Esophagus muscularis mucosa (tissue), 4 donors: ENCODE data around the gene TPGS1. TPM values are rescaled to one million over a fixed set of nuclear protein-coding genes. Genes with fewer than 3 reads are reported as not detected.

Experiments used
- DNase-seq: peaks from one replicate; pipeline ENCODE4 v3.0.0-alpha.2; 2017; ENCODE audit errors: extremely low spot score
- H3K27ac ChIP-seq, 4 donors: fragments of 200-600 bp; sonication (generic); replicated peaks in 1 of 4; 1 replicate in 3 of 4; 2 replicates in 1 of 4; pipeline ENCODE4 v1.5.1; 2016 to 2019; ENCODE audit warnings: mild to moderate bottlenecking in 1 of 4
- H3K27me3 ChIP-seq, 4 donors: fragments of 200-600 bp; sonication (generic); one replicate each; pipeline versions ENCODE4 v1.5.1 to v1.6.0; 2016 to 2019
- H3K36me3 ChIP-seq, 4 donors: fragments of 200-600 bp; sonication (generic); one replicate each; pipeline ENCODE4 v1.5.1; 2016 to 2019
- H3K4me1 ChIP-seq, 4 donors: fragments of 200-600 bp; sonication (generic); one replicate each; pipeline ENCODE4 v1.5.1; 2016 to 2019
- H3K4me3 ChIP-seq, 4 donors: fragments of 200-600 bp; sonication (generic); 1 replicate in 2 of 4; 2 replicates in 2 of 4; pipeline ENCODE4 v1.5.1; 2016 to 2019; ENCODE audit warnings: mild to moderate bottlenecking in 4 of 4, moderate library complexity in 1 of 4
- H3K9me3 ChIP-seq, 4 donors: fragments of 200-600 bp; sonication (generic); 1 replicate in 3 of 4; 2 replicates in 1 of 4; pipeline ENCODE4 v1.5.1; 2016 to 2019
- CTCF ChIP-seq, 3 experiments: fragments of 200-600 bp in 2 of 3; fragments of 450-650 bp in 1 of 3; sonication (generic) in 2 of 3; IDR thresholded peaks; one replicate each; pipeline ENCODE4 v1.5.1; 2017 to 2019; ENCODE audit warnings: antibody characterized with exemption in 3 of 3, mild to moderate bottlenecking in 2 of 3, moderate library complexity in 1 of 3
- EP300 ChIP-seq: sonication (generic); formaldehyde crosslinking; IDR thresholded peaks from one replicate; pipeline ENCODE4 v1.6.1; 2017; ENCODE audit warnings: antibody characterized with exemption
- POLR2A ChIP-seq: fragments of 450-650 bp; IDR thresholded peaks from one replicate; pipeline ENCODE4 v1.6.1; 2017; ENCODE audit warnings: antibody characterized with exemption, moderate library complexity, mild to moderate bottlenecking, low read depth
- POLR2AphosphoS5 ChIP-seq, 2 donors: sonication (generic); formaldehyde crosslinking; IDR thresholded peaks; one replicate each; pipeline ENCODE4 v1.6.1; 2017; ENCODE audit warnings: antibody characterized with exemption in 2 of 2
- WGBS: methylation state at CpG from one replicate; pipeline ENCODE4 v1.1.5; 2018; 5-methylcytosine and 5-hydroxymethylcytosine counted together
- intact Hi-C: fragments of 100-400 bp; cut with DNase I; formaldehyde crosslinking; loops from one replicate; pipeline ENCODE4 v1.15.1; 2023
- total RNA-seq, 4 donors: library from RNA; depleted of rRNA; stranded (reverse); fragments of >200 nt; gene quantifications; one replicate each; pipeline versions ENCODE4 v1.1.0 to v1.2.1, GENCODE V29; 2016

TPGS1 gene
- total RNA-seq, 4 donors from 2014 or later = 61.7 to 86.6 (median 64.4) TPM

GRCh38 chr19:540867-541637 is 33.8 kb downstream of the TPGS1 start:
- intact Hi-C loops = no loop called here
- Histone ChIP-seq H3K4me3 (no peak overlapping the region), H3K27ac (no peak overlapping the region), H3K27me3 (no peaks in the 10 kb centered on the region), H3K9me3 (no peaks in the 10 kb centered on the region), H3K4me1 (peaks cover 0 to 37% (median 17%) of the 10 kb centered on the region in 4 donors), H3K36me3 (peaks cover 48 to 62% (median 60%) of the 10 kb centered on the region in 4 donors)
- no peak for TF ChIP-seq POLR2AphosphoS5 (IDR thresholded peaks at IDR 0.05)
- no peak for TF ChIP-seq CTCF (IDR thresholded peaks at IDR 0.05)
- no peak for TF ChIP-seq EP300
- TF ChIP-seq POLR2A = no peak
- DNase-seq = no peak
- 87% methylated on average over 37 of the region's 51 CpGs for WGBS

GRCh38 chr19:541699-542098 is 34.4 kb downstream of the TPGS1 start:
- DNase-seq = no peak
- TF ChIP-seq EP300 = no peak
- TF ChIP-seq POLR2A = no peak
- no peak for TF ChIP-seq POLR2AphosphoS5 (IDR thresholded peaks at IDR 0.05)
- TF ChIP-seq CTCF (IDR thresholded peaks at IDR 0.05) = no peak
- Histone ChIP-seq H3K27me3 (peaks cover 0 to under 1% (median 0%) of the 10 kb centered on the region in 4 donors), H3K27ac (no peak overlapping the region), H3K4me1 (peaks cover 0 to 30% (median 14%) of the 10 kb centered on the region in 4 donors), H3K9me3 (no peaks in the 10 kb centered on the region), H3K36me3 (peaks cover 41 to 56% (median 54%) of the 10 kb centered on the region in 4 donors), H3K4me3 (no peak overlapping the region)
- intact Hi-C loops = no loop called here
- 86% methylated on average over 26 of the region's 26 CpGs for WGBS

- Histone ChIP-seq H3K36me3 (peaks cover 37 to 50% (median 48%) of the 10 kb centered on the region in 4 donors), H3K4me3 (no peak overlapping the region), H3K4me1 (peaks cover 0 to 29% (median 14%) of the 10 kb centered on the region in 4 donors), H3K27ac (no peak overlapping the region), H3K9me3 (no peaks in the 10 kb centered on the region), H3K27me3 (peaks cover 0 to 7% (median 0%) of the 10 kb centered on the region in 4 donors)
- TF ChIP-seq POLR2AphosphoS5 (IDR thresholded peaks at IDR 0.05) (no peak), POLR2A (no peak), CTCF (IDR thresholded peaks at IDR 0.05) (no peak), EP300 (no peak)
- intact Hi-C loops = no loop called here
- WGBS = 84% methylated on average over 15 of the region's 34 CpGs
- DNase-seq = no peak
These were observed 35.0 kb downstream of the TPGS1 start for GRCh38 chr19:542173-542866.

GRCh38 chr19:543910-544608 is 36.8 kb downstream of the TPGS1 start, which contains the start of gene GZMM:
Gene GZMM, plus strand, starts transcription at chr19:544053. Its CDS starts 19 bp downstream, at chr19:544072.
- peaks cover 0 to 23% (median 8%) of the 10 kb centered on the region in 4 donors for H3K4me1 ChIP-seq
- H3K36me3 ChIP-seq = peaks cover 22 to 35% (median 32%) of the 10 kb centered on the region in 4 donors
- peak in 1 of 2 donors; percentile 5 for TF ChIP-seq POLR2AphosphoS5 (IDR thresholded peaks at IDR 0.05)
- TF ChIP-seq CTCF (IDR thresholded peaks at IDR 0.05) = no peak
- peaks cover 0 to 25% (median 3%) of the 10 kb centered on the region in 4 donors for H3K27me3 ChIP-seq
- peak within 1 kb of the TSS in 1 of 4 donors; percentile 7 for H3K4me3 ChIP-seq
- no peaks in the 10 kb centered on the region for H3K9me3 ChIP-seq
- H3K27ac ChIP-seq = no peak within 1 kb of the TSS
- 58% methylated on average over 22 of the region's 31 CpGs for WGBS
- intact Hi-C loops = no loop called here
- DNase-seq = no peak
